ENCODE results near the gene STX1B. TPM values are rescaled to one million over a fixed set of nuclear protein-coding genes. Genes with fewer than 3 reads are reported as not detected.

Gene STX1B
- total RNA-seq, 4 donors from 2014 or later: 0.34 to 0.40 TPM; not detected in 2

- 72 to 74% methylated on average over 5 to 7 of the region's 8 CpGs for WGBS, 2 donors
- Histone ChIP-seq H3K9me3 (no peaks in the 10 kb centered on the region), H3K27me3 (no peaks in the 10 kb centered on the region), H3K36me3 (no peaks in the 10 kb centered on the region), H3K4me3 (replicated peaks in 1 of 3) (no peak overlapping the region), H3K27ac (no peak overlapping the region), H3K4me1 (peaks cover 0 to 2% of the 10 kb centered on the region in 2 donors)
- intact Hi-C loops (cut with DNase I): no loop called here
- no peak for TF ChIP-seq POLR2A (IDR thresholded peaks at IDR 0.05)
- TF ChIP-seq CTCF (IDR thresholded peaks at IDR 0.05): no peak
- DNase-seq: no peak
Measured at GRCh38 chr16:30991052-30991451, 19.4 kb downstream of the STX1B start.

- peaks cover 7 to 12% of the 10 kb centered on the region in 2 donors for H3K4me1 ChIP-seq
- TF ChIP-seq POLR2A (IDR thresholded peaks at IDR 0.05): no peak
- TF ChIP-seq CTCF (IDR thresholded peaks at IDR 0.05): no peak
- DNase-seq: no peak
- H3K9me3 ChIP-seq: no peaks in the 10 kb centered on the region
- H3K36me3 ChIP-seq: no peaks in the 10 kb centered on the region
- no peaks in the 10 kb centered on the region for H3K27me3 ChIP-seq
- intact Hi-C loops (cut with DNase I): no loop called here
- 70 to 75% methylated on average over 2 to 9 of the region's 12 CpGs for WGBS, 2 donors
- H3K4me3 ChIP-seq (replicated peaks in 1 of 3): no peak overlapping the region
- no peak overlapping the region for H3K27ac ChIP-seq
Measured at GRCh38 chr16:30990105-30990504, 20.3 kb downstream of the STX1B start.

- whole genome bisulfite sequencing, 2 donors: 86 to 87% methylated on average over 21 to 23 of the region's 23 CpGs
- Histone ChIP-seq H3K27me3 (no peaks in the 10 kb centered on the region), H3K9me3 (no peaks in the 10 kb centered on the region), H3K27ac (no peak overlapping the region), H3K36me3 (no peaks in the 10 kb centered on the region), H3K4me3 (replicated peaks in 1 of 3) (no peak overlapping the region), H3K4me1 (peaks cover 8 to 12% of the 10 kb centered on the region in 2 donors)
- intact Hi-C loops (cut with DNase I): loop anchor here (5.0 to 10.0 kb wide), 3 partner anchors 155 to 875 kb away; no protein-coding TSS in a partner anchor
- no peak for TF ChIP-seq CTCF (IDR thresholded peaks at IDR 0.05)
- no peak for TF ChIP-seq POLR2A (IDR thresholded peaks at IDR 0.05)
- DNase-seq: no peak
Measured at GRCh38 chr16:30989469-30990047, 20.9 kb downstream of the STX1B start.

- DNase-seq: no peak
- no peak for TF ChIP-seq POLR2A (IDR thresholded peaks at IDR 0.05)
- no peak for TF ChIP-seq CTCF (IDR thresholded peaks at IDR 0.05)
- Histone ChIP-seq H3K27ac (no peak overlapping the region), H3K4me1 (peaks cover 8 to 12% of the 10 kb centered on the region in 2 donors), H3K36me3 (peaks cover 10% of the 10 kb centered on the region in 2 donors), H3K9me3 (no peaks in the 10 kb centered on the region), H3K4me3 (replicated peaks in 1 of 3) (no peak overlapping the region), H3K27me3 (no peaks in the 10 kb centered on the region)
- WGBS, 2 donors: 96 to 99% methylated on average over 9 to 22 of the region's 30 CpGs
- intact Hi-C loops (cut with DNase I): loop anchor here (5.0 to 10.0 kb wide), 3 partner anchors 157 to 877 kb away; no protein-coding TSS in a partner anchor
Measured at GRCh38 chr16:30987581-30988190, 22.8 kb downstream of the STX1B start.
